ENCODE data around the gene GPR61.
A peak's percentile ranks its signal among the peaks of the same experiment; 100 is the strongest.

The GPR61 gene

GRCh38 chr1:109578947-109579443 lies 39.3 kb downstream of the GPR61 start:
- DNase-seq, result no peak

- peak; percentile 19 for DNase-seq
Observed at GRCh38 chr1:109579491-109579890, 39.8 kb downstream of the GPR61 start.

GRCh38 chr1:109582021-109582420 lies 42.3 kb downstream of the GPR61 start:
- no peak for DNase-seq

GRCh38 chr1:109584766-109585165 lies 45.1 kb downstream of the GPR61 start:
- no peak for DNase-seq

- DNase-seq, result no peak
Observed at GRCh38 chr1:109586055-109586454, 46.4 kb downstream of the GPR61 start.

- DNase-seq, result no peak
Observed at GRCh38 chr1:109589177-109589576, 49.5 kb downstream of the GPR61 start.

GRCh38 chr1:109589679-109590078 lies 50.0 kb downstream of the GPR61 start:
- DNase-seq, result no peak

- no peak for DNase-seq
Observed at GRCh38 chr1:109592916-109593315, 53.2 kb downstream of the GPR61 start.

- DNase-seq, result no peak
Observed at GRCh38 chr1:109595531-109595930, 55.9 kb downstream of the GPR61 start.

Measured in right hindlimb (tissue), 1 donor.